Endothelial cell of umbilical vein (primary cell): ENCODE data around the gene FTSJ3.

ENCODE experiments used
- CTCF ChIP-seq, 2 donors: IDR thresholded peaks; 1 replicate in 1 of 2; 2 replicates in 1 of 2; pipeline ENCODE4 v1.5.1; 2011; ENCODE audit warnings: low read length in 2 of 2, mild to moderate bottlenecking in 2 of 2, moderate library complexity in 2 of 2, control low read depth in 1 of 2, inconsistent platforms in 1 of 2, low read depth in 1 of 2; ENCODE audit not compliant: insufficient read depth in 1 of 2; ENCODE audit errors: extremely low read depth in 1 of 2
- EZH2 ChIP-seq: IDR thresholded peaks from 2 replicates; pipeline ENCODE4 v1.6.1; 2012; ENCODE audit warnings: borderline replicate concordance, low read depth, mild to moderate bottlenecking, moderate library complexity, low read length, inconsistent platforms; ENCODE audit not compliant: severe bottlenecking
- MYC ChIP-seq: IDR thresholded peaks from one replicate; pipeline ENCODE4 v1.6.1; 2011; ENCODE audit warnings: mild to moderate bottlenecking, low read depth, low read length
- POLR2A ChIP-seq: IDR thresholded peaks from 2 replicates; pipeline ENCODE4 v1.6.1; 2012; ENCODE audit warnings: low read depth, mild to moderate bottlenecking, control low read depth, low read length
- POLR2AphosphoS5 ChIP-seq: IDR thresholded peaks from 2 replicates; pipeline ENCODE4 v1.6.1; 2012; ENCODE audit warnings: low read depth, mild to moderate bottlenecking, control low read depth, low read length, moderate library complexity; ENCODE audit not compliant: insufficient read depth

GRCh38 chr17:63848834-63849689 lies 21.6 kb upstream of the FTSJ3 start:
- peak; percentile 84 to 87 for TF ChIP-seq CTCF (IDR thresholded peaks at IDR 0.05; ENCODE audit: extremely low read depth in 1 of 2, insufficient read depth in 1 of 2, low read depth in 1 of 2, low read length in 2 of 2)
- no peak for TF ChIP-seq EZH2
- no peak for TF ChIP-seq POLR2A
- TF ChIP-seq POLR2AphosphoS5 = peak; percentile 34
- TF ChIP-seq MYC = no peak
